Epithelial cell of esophagus (primary cell): ENCODE data around the gene SLC38A10.

Source experiments
- DNase-seq: peaks from one replicate; pipeline ENCODE4 v3.0.0; 2010; ENCODE audit warnings: low read depth
- H3K4me3 ChIP-seq: 2 replicates; pipeline ENCODE4 v1.5.1; 2011; ENCODE audit warnings: mild to moderate bottlenecking, low read length, control low read depth
- CTCF ChIP-seq: IDR thresholded peaks from 2 replicates; pipeline ENCODE4 v1.5.1; 2011; ENCODE audit warnings: low read depth, mild to moderate bottlenecking, low read length, control low read depth, inconsistent platforms; ENCODE audit not compliant: insufficient read depth; ENCODE audit errors: missing control alignments

Gene SLC38A10

GRCh38 chr17:81334987-81335772 is 40.1 kb upstream of the SLC38A10 start:
- no peak for TF ChIP-seq CTCF
- DNase-seq, result no peak
- no peak overlapping the region for H3K4me3 ChIP-seq

GRCh38 chr17:81334391-81334901 is 39.3 kb upstream of the SLC38A10 start:
- DNase-seq, result no peak
- no peak overlapping the region for H3K4me3 ChIP-seq
- TF ChIP-seq CTCF, result no peak

GRCh38 chr17:81333616-81334368 is 38.7 kb upstream of the SLC38A10 start:
- H3K4me3 ChIP-seq, result no peak overlapping the region

GRCh38 chr17:81332914-81333528 is 37.9 kb upstream of the SLC38A10 start:
- TF ChIP-seq CTCF, result no peak
- H3K4me3 ChIP-seq, result no peak overlapping the region
- no peak for DNase-seq

More at GRCh38 chr17:81333616-81334368, 38.7 kb upstream of the SLC38A10 start:
- no peak for DNase-seq
- TF ChIP-seq CTCF, result no peak

- no peak overlapping the region for H3K4me3 ChIP-seq
- DNase-seq, result no peak
- no peak for TF ChIP-seq CTCF
These were observed 37.2 kb upstream of the SLC38A10 start for GRCh38 chr17:81332118-81332834.

GRCh38 chr17:81331527-81332043 is 36.5 kb upstream of the SLC38A10 start:
- no peak for TF ChIP-seq CTCF
- no peak overlapping the region for H3K4me3 ChIP-seq
- DNase-seq, result no peak
